OCI-LY1 (cell line): ENCODE results near the gene ZNF550.

Source experiments
- H2AFZ ChIP-seq: fragments of 200-600 bp; sonication (generic), shearing (Covaris generic); 2 replicates; pipeline ENCODE4 v1.6.0; 2014; ENCODE audit warnings: antibody characterized with exemption, mild to moderate bottlenecking, low read length
- H3F3A ChIP-seq: fragments of 200-600 bp; sonication (generic), shearing (Covaris generic); 2 replicates; pipeline ENCODE4 v1.6.0; 2014; ENCODE audit warnings: mild to moderate bottlenecking, antibody characterized with exemption, low read length, moderate library complexity; ENCODE audit not compliant: insufficient read depth
- H3K27ac ChIP-seq: fragments of 200-600 bp; sonication (generic); 2 replicates; pipeline ENCODE4 v1.5.1; 2014; ENCODE audit warnings: low read length, mixed run types, mild to moderate bottlenecking, low read depth; ENCODE audit not compliant: poor library complexity, severe bottlenecking
- H3K27me3 ChIP-seq: fragments of 200-600 bp; sonication (generic); 2 replicates; pipeline ENCODE4 v1.6.0; 2014; ENCODE audit warnings: antibody characterized with exemption, mild to moderate bottlenecking, low read length, moderate library complexity; ENCODE audit not compliant: insufficient read depth
- H3K36me3 ChIP-seq: fragments of 200-600 bp; sonication (generic); 2 replicates; pipeline ENCODE4 v1.6.1; 2014; ENCODE audit warnings: mild to moderate bottlenecking, antibody characterized with exemption, low read length, moderate library complexity, mixed read lengths; ENCODE audit not compliant: insufficient read depth
- H3K4me1 ChIP-seq: fragments of 200-600 bp; sonication (generic); 2 replicates; pipeline ENCODE4 v1.5.1; 2014; ENCODE audit warnings: mild to moderate bottlenecking, low read length, moderate library complexity; ENCODE audit not compliant: insufficient read depth, severe bottlenecking
- H3K4me2 ChIP-seq: fragments of 200-600 bp; sonication (generic), shearing (Covaris generic); 2 replicates; pipeline ENCODE4 v1.6.1; 2014; ENCODE audit warnings: low read length
- H3K4me3 ChIP-seq: fragments of 200-600 bp; sonication (generic); 2 replicates; pipeline ENCODE4 v1.5.1; 2014; ENCODE audit warnings: low read length, low read depth, mild to moderate bottlenecking, mixed read lengths; ENCODE audit not compliant: poor library complexity, severe bottlenecking
- H3K79me2 ChIP-seq: fragments of 200-600 bp; shearing (Covaris generic); 2 replicates; pipeline ENCODE4 v1.6.1; 2016; ENCODE audit warnings: mixed run types, low read length, mixed read lengths; ENCODE audit not compliant: insufficient read depth
- H3K9ac ChIP-seq: fragments of 200-600 bp; sonication (generic), shearing (Covaris generic); 2 replicates; pipeline ENCODE4 v1.6.1; 2014; ENCODE audit warnings: mild to moderate bottlenecking, low read length, mixed read lengths
- H3K9me2 ChIP-seq: fragments of 200-600 bp; sonication (generic), shearing (Covaris generic); 2 replicates; pipeline ENCODE4 v1.6.1; 2014; ENCODE audit warnings: low read depth, mild to moderate bottlenecking, low read length, mixed read lengths
- H3K9me3 ChIP-seq: fragments of 200-600 bp; shearing (Covaris generic); 2 replicates; pipeline ENCODE4 v1.6.1; 2014; ENCODE audit warnings: low read length, mixed read lengths
- H4K20me1 ChIP-seq: fragments of 200-600 bp; sonication (generic), shearing (Covaris generic); 2 replicates; pipeline ENCODE4 v1.6.0; 2016; ENCODE audit warnings: mild to moderate bottlenecking, low read length; ENCODE audit not compliant: insufficient read depth
- CTCF ChIP-seq: fragments of 200-600 bp; sonication (generic), shearing (Covaris generic); IDR thresholded peaks from 2 replicates; pipeline ENCODE4 v1.5.1; 2017; ENCODE audit warnings: mild to moderate bottlenecking, antibody characterized with exemption, low read length, moderate library complexity, mixed read lengths
- EZH2 ChIP-seq: fragments of 200-600 bp; sonication (generic), shearing (Covaris generic); IDR thresholded peaks from 2 replicates; pipeline ENCODE4 v1.8.0; 2017; ENCODE audit warnings: borderline replicate concordance, mixed run types, mild to moderate bottlenecking, antibody characterized with exemption, low read length, moderate library complexity, mixed read lengths

ZNF550 gene

GRCh38 chr19:57559404-57560025, at the start of gene ZNF550:
Gene ZNF550, minus strand, starts transcription at chr19:57559863. Its CDS starts 181 bp downstream, at chr19:57559682.
- Histone ChIP-seq H3K27ac (no peak within 1 kb of the TSS), H2AFZ (no peak within 1 kb of the TSS; the same call in 1 of the 2 replicates), H3K9ac (peak within 1 kb of the TSS; percentile 65), H3K9me2 (no peaks in the 10 kb centered on the region), H3K4me3 (peak within 1 kb of the TSS; percentile 75), H3K36me3 (peaks cover 21% of the 10 kb centered on the region), H3K9me3 (peaks cover 21% of the 10 kb centered on the region), H3K79me2 (no peaks in the 10 kb centered on the region), H4K20me1 (no peaks in the 10 kb centered on the region), H3F3A (no peaks in the 10 kb centered on the region), H3K4me1 (peaks cover 13% of the 10 kb centered on the region), H3K4me2 (peak within 1 kb of the TSS; percentile 63), H3K27me3 (no peaks in the 10 kb centered on the region)
- TF ChIP-seq EZH2: no peak
- no peak for TF ChIP-seq CTCF

GRCh38 chr19:57606931-57607330, 47.3 kb upstream of the ZNF550 start:
- Histone ChIP-seq H3K4me2 (no peak overlapping the region), H3K36me3 (peaks cover 69% of the 10 kb centered on the region), H3K9me3 (peaks cover 19% of the 10 kb centered on the region; the same call in 1 of the 2 replicates), H4K20me1 (no peaks in the 10 kb centered on the region), H3K27me3 (no peaks in the 10 kb centered on the region), H3K9me2 (no peaks in the 10 kb centered on the region), H3K4me1 (no peaks in the 10 kb centered on the region), H3F3A (no peaks in the 10 kb centered on the region), H2AFZ (no peak overlapping the region), H3K27ac (no peak overlapping the region), H3K4me3 (no peak overlapping the region), H3K79me2 (no peaks in the 10 kb centered on the region), H3K9ac (no peak overlapping the region)
- no peak for TF ChIP-seq CTCF
- no peak for TF ChIP-seq EZH2

GRCh38 chr19:57599761-57600383, 40.2 kb upstream of the ZNF550 start, which contains the start of gene ZNF530:
Gene ZNF530, plus strand, starts transcription at chr19:57599885. Its CDS starts 4,461 bp downstream, at chr19:57604346.
- TF ChIP-seq EZH2 (no peak), CTCF (no peak)
- no peaks in the 10 kb centered on the region for H3K79me2 ChIP-seq
- no peak within 1 kb of the TSS for H3K27ac ChIP-seq
- H3K9ac ChIP-seq: peak within 1 kb of the TSS; percentile 65
- H3K9me2 ChIP-seq: no peaks in the 10 kb centered on the region
- H3K36me3 ChIP-seq: peaks cover 35% of the 10 kb centered on the region
- H2AFZ ChIP-seq: peak within 1 kb of the TSS; percentile 97
- H3K4me2 ChIP-seq: peak within 1 kb of the TSS; percentile 77
- H3K27me3 ChIP-seq: no peaks in the 10 kb centered on the region
- no peaks in the 10 kb centered on the region for H4K20me1 ChIP-seq
- H3F3A ChIP-seq: no peaks in the 10 kb centered on the region
- H3K4me3 ChIP-seq: peak within 1 kb of the TSS; percentile 78
- H3K9me3 ChIP-seq: peaks cover 19% of the 10 kb centered on the region; the same call in 1 of the 2 replicates
- H3K4me1 ChIP-seq: peaks cover 14% of the 10 kb centered on the region
